GM12874 (cell line): ENCODE results near the gene PMFBP1.

Source experiments
- CTCF ChIP-seq: IDR thresholded peaks from 2 replicates; pipeline ENCODE4 v1.5.1; 2011; ENCODE audit warnings: low read depth, mild to moderate bottlenecking, control low read depth, low read length, moderate library complexity; ENCODE audit not compliant: insufficient read depth

The PMFBP1 gene

GRCh38 chr16:72159386-72159785 is 12.6 kb downstream of the PMFBP1 start:
- TF ChIP-seq CTCF = no peak

GRCh38 chr16:72149676-72150464 is 22.1 kb downstream of the PMFBP1 start:
- TF ChIP-seq CTCF = no peak

- no peak for TF ChIP-seq CTCF
Measured at GRCh38 chr16:72142476-72142875, 29.5 kb downstream of the PMFBP1 start.

- no peak for TF ChIP-seq CTCF
Measured at GRCh38 chr16:72139908-72140307, 32.0 kb downstream of the PMFBP1 start.

- TF ChIP-seq CTCF = no peak
Measured at GRCh38 chr16:72138064-72138572, 33.8 kb downstream of the PMFBP1 start.

- TF ChIP-seq CTCF = no peak
Measured at GRCh38 chr16:72137380-72138063, 34.4 kb downstream of the PMFBP1 start.

- no peak for TF ChIP-seq CTCF
Measured at GRCh38 chr16:72134507-72134906, 37.4 kb downstream of the PMFBP1 start.
